DOHH2 (cell line): ENCODE data around the gene PRRT3.

Experiments
- CTCF ChIP-seq: fragments of 200-600 bp; sonication (generic); IDR thresholded peaks from one replicate; pipeline ENCODE4 v1.5.1; 2014; ENCODE audit warnings: antibody characterized with exemption, mild to moderate bottlenecking, low read depth, low read length; ENCODE audit not compliant: poor library complexity, severe bottlenecking
- EZH2phosphoT487 ChIP-seq: fragments of 200-600 bp; sonication (generic); IDR thresholded peaks from 2 replicates; pipeline ENCODE4 v1.6.1; 2017; ENCODE audit warnings: borderline replicate concordance, mild to moderate bottlenecking, antibody characterized with exemption, low read length, moderate library complexity, mixed read lengths

GRCh38 chr3:9935966-9936510 lies 16.2 kb downstream of the PRRT3 start:
- TF ChIP-seq CTCF = no peak
- no peak for TF ChIP-seq EZH2phosphoT487
